ENCODE results near the gene MTG1.

MTG1 gene

DNA sequence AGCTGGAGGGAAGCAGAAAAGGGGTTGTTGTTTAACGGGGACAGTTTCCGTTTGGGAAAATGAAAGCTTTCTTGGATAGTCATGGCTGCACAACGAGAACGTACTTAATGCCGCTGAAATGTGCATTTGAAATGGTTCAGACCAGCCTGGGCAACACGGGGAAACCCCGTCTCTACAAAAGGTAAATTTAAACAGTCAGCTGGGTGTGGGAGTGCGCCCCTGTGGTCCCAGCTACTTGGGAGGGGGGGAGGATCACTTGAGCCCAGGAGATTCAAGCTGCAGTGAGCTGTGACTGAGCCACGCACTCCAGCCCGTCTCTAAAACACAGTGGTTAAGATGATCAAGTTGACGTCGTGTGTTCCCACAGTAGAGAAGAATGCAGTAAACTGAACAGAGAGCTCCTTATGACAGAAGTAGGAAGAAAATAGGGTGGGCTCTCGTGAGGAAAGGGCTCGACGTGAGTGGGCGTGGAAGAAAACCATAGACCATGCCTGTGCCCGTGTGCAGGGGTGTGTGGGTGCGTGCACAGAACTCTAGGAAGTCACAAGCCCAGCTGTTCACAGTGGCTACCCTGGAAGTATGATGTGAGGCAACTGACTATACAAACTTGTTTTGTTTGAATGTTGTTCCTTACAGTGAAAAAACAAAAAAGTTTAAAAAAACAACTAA lies 32.0 kb upstream of the MTG1 start:
- no peak for TF ChIP-seq CTCF (IDR thresholded peaks at IDR 0.05)

DNA sequence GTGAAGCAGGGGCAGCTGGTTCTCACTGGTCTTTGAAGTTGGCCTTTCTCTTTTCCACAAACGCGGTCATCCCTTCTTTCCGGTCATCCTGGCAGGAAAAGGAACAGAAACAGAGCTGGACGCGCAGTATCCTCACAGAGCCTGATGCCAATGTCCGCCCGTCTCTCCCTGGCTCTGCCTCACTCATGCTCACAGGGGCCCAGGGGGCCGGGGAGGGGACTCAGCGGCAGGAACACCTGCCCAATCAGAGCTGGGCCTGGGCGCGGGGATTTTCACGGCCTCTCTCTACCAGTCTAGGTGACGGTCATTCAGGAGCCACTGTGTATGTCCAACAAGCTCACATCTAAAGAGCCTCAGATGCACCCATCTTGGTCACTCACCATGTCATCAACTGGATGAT lies 31.1 kb upstream of the MTG1 start:
- TF ChIP-seq CTCF (IDR thresholded peaks at IDR 0.05), result no peak

GRCh38 chr10:133364645-133365431 lies 29.1 kb upstream of the MTG1 start:
- no peak for TF ChIP-seq CTCF (IDR thresholded peaks at IDR 0.05)

GRCh38 chr10:133365461-133366129 lies 28.4 kb upstream of the MTG1 start:
- TF ChIP-seq CTCF (IDR thresholded peaks at IDR 0.05), result no peak

- no peak for TF ChIP-seq CTCF (IDR thresholded peaks at IDR 0.05)
These were observed 27.9 kb upstream of the MTG1 start for GRCh38 chr10:133366130-133366478.

GRCh38 chr10:133366751-133367150 lies 27.2 kb upstream of the MTG1 start:
- no peak for TF ChIP-seq CTCF (IDR thresholded peaks at IDR 0.05)

DNA sequence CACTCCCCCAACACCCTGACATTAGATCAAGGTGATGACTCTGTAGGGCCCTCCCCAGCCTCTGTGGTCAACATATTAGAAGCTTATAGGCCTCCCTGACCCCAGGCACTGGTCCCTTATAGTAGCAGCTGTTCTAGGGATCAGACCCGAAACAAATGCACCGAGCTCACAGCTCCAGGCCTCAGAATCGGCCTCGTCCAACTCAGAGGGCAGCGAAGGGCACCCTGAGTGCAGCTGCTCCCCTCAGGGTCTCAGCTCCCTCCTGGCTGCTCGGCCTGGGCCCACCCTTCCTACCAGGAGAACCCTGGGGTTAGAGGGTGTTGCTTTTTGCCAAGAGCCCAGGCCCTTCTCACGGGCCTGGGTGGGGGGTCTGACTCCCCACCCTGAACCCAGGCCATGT lies 25.8 kb upstream of the MTG1 start:
- no peak for TF ChIP-seq CTCF (IDR thresholded peaks at IDR 0.05)
